NCI-H2171 (cell line): Measurements from ENCODE around the gene APRT.
A peak's percentile ranks its signal among the peaks of the same experiment; 100 is the strongest.

Source experiments
- DNase-seq: peaks from one replicate; lab custom pipeline; 2025; lab: John Stamatoyannopoulos, UW

The APRT gene

GRCh38 chr16:88787579-88788314 lies 24.0 kb downstream of the APRT start:
- DNase-seq: no peak

- DNase-seq: peak; percentile 18
These were observed 26.4 kb downstream of the APRT start, which contains the start of gene PIEZO1 for GRCh38 chr16:88785106-88785924. Gene PIEZO1, minus strand, starts transcription at chr16:88785220. Its CDS starts 256 bp downstream, at chr16:88784964.

GRCh38 chr16:88784856-88785105 lies 26.9 kb downstream of the APRT start:
- DNase-seq: no peak

- DNase-seq: no peak
These were observed 27.5 kb downstream of the APRT start for GRCh38 chr16:88784074-88784855.

- no peak for DNase-seq
These were observed 28.2 kb downstream of the APRT start for GRCh38 chr16:88783391-88784073.

GRCh38 chr16:88782454-88783390 lies 29.0 kb downstream of the APRT start:
- no peak for DNase-seq

- DNase-seq: no peak
These were observed 30.3 kb downstream of the APRT start for GRCh38 chr16:88781140-88782077.

GRCh38 chr16:88780142-88781062 lies 31.3 kb downstream of the APRT start:
- no peak for DNase-seq

GRCh38 chr16:88779406-88780141 lies 32.2 kb downstream of the APRT start:
- no peak for DNase-seq

- DNase-seq: no peak
These were observed 33.1 kb downstream of the APRT start for GRCh38 chr16:88778541-88779065.

GRCh38 chr16:88778271-88778525 lies 33.5 kb downstream of the APRT start:
- no peak for DNase-seq

- DNase-seq: no peak
These were observed 34.1 kb downstream of the APRT start for GRCh38 chr16:88777471-88778270.

- DNase-seq: no peak
These were observed 35.9 kb downstream of the APRT start for GRCh38 chr16:88775825-88776224.

- DNase-seq: no peak
These were observed 37.0 kb downstream of the APRT start for GRCh38 chr16:88774544-88775393.

- no peak for DNase-seq
These were observed 37.9 kb downstream of the APRT start for GRCh38 chr16:88773812-88774291.
